Esophagus muscularis mucosa (tissue), 4 donors: ENCODE results near the gene GNA15. TPM values are rescaled to one million over a fixed set of nuclear protein-coding genes. Genes with fewer than 3 reads are reported as not detected.

Source experiments
- DNase-seq: peaks from one replicate; pipeline ENCODE4 v3.0.0-alpha.2; 2017; ENCODE audit errors: extremely low spot score
- H3K27ac ChIP-seq, 4 donors: fragments of 200-600 bp; sonication (generic); replicated peaks in 1 of 4; 1 replicate in 3 of 4; 2 replicates in 1 of 4; pipeline ENCODE4 v1.5.1; 2016 to 2019; ENCODE audit warnings: mild to moderate bottlenecking in 1 of 4
- H3K27me3 ChIP-seq, 4 donors: fragments of 200-600 bp; sonication (generic); one replicate each; pipeline versions ENCODE4 v1.5.1 to v1.6.0; 2016 to 2019
- H3K36me3 ChIP-seq, 4 donors: fragments of 200-600 bp; sonication (generic); one replicate each; pipeline ENCODE4 v1.5.1; 2016 to 2019
- H3K4me1 ChIP-seq, 4 donors: fragments of 200-600 bp; sonication (generic); one replicate each; pipeline ENCODE4 v1.5.1; 2016 to 2019
- H3K4me3 ChIP-seq, 4 donors: fragments of 200-600 bp; sonication (generic); 1 replicate in 2 of 4; 2 replicates in 2 of 4; pipeline ENCODE4 v1.5.1; 2016 to 2019; ENCODE audit warnings: mild to moderate bottlenecking in 4 of 4, moderate library complexity in 1 of 4
- H3K9me3 ChIP-seq, 4 donors: fragments of 200-600 bp; sonication (generic); 1 replicate in 3 of 4; 2 replicates in 1 of 4; pipeline ENCODE4 v1.5.1; 2016 to 2019
- CTCF ChIP-seq, 3 experiments: fragments of 200-600 bp in 2 of 3; fragments of 450-650 bp in 1 of 3; sonication (generic) in 2 of 3; IDR thresholded peaks; one replicate each; pipeline ENCODE4 v1.5.1; 2017 to 2019; ENCODE audit warnings: antibody characterized with exemption in 3 of 3, mild to moderate bottlenecking in 2 of 3, moderate library complexity in 1 of 3
- EP300 ChIP-seq: sonication (generic); formaldehyde crosslinking; IDR thresholded peaks from one replicate; pipeline ENCODE4 v1.6.1; 2017; ENCODE audit warnings: antibody characterized with exemption
- POLR2A ChIP-seq: fragments of 450-650 bp; IDR thresholded peaks from one replicate; pipeline ENCODE4 v1.6.1; 2017; ENCODE audit warnings: antibody characterized with exemption, moderate library complexity, mild to moderate bottlenecking, low read depth
- POLR2AphosphoS5 ChIP-seq, 2 donors: sonication (generic); formaldehyde crosslinking; IDR thresholded peaks; one replicate each; pipeline ENCODE4 v1.6.1; 2017; ENCODE audit warnings: antibody characterized with exemption in 2 of 2
- WGBS: methylation state at CpG from one replicate; pipeline ENCODE4 v1.1.5; 2018; 5-methylcytosine and 5-hydroxymethylcytosine counted together
- intact Hi-C: fragments of 100-400 bp; cut with DNase I; formaldehyde crosslinking; loops from one replicate; pipeline ENCODE4 v1.15.1; 2023
- total RNA-seq, 4 donors: library from RNA; depleted of rRNA; stranded (reverse); fragments of >200 nt; gene quantifications; one replicate each; pipeline versions ENCODE4 v1.1.0 to v1.2.1, GENCODE V29; 2016

GNA15 gene
- total RNA-seq, 4 donors from 2014 or later = 4.3 to 13.8 (median 5.3) TPM

GRCh38 chr19:3132971-3133792, 2.7 kb upstream of the GNA15 start:
- H3K27me3 ChIP-seq = peaks cover 0 to 12% (median 0%) of the 10 kb centered on the region in 4 donors
- intact Hi-C loops = no loop called here
- TF ChIP-seq POLR2A = no peak
- no peak for TF ChIP-seq CTCF (IDR thresholded peaks at IDR 0.05)
- TF ChIP-seq EP300 = no peak
- no peak for TF ChIP-seq POLR2AphosphoS5 (IDR thresholded peaks at IDR 0.05)
- peaks cover 0 to 4% (median 1%) of the 10 kb centered on the region in 4 donors for H3K4me1 ChIP-seq
- H3K27ac ChIP-seq = peak overlapping the region; percentile 9 to 50 (median 40)
- no peaks in the 10 kb centered on the region for H3K9me3 ChIP-seq
- DNase-seq = no peak
- WGBS = 58% methylated on average over 24 of the region's 24 CpGs
- H3K4me3 ChIP-seq = no peak overlapping the region
- no peaks in the 10 kb centered on the region for H3K36me3 ChIP-seq

DNA sequence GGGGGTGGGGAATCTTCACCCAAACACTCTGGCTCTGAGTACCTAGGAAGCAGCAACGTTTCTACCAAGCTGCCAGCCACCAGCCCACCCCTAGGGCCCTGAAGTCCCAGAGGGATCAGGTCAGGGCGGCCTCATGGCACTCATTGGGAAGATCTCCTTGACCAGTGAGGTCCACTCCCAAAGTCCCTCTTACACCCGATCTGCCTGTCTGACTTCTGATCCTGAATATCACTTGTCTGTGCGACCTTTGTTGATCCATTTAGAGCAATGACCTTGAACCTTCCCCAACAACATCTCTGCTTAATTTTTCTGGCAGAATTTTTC, 2.1 kb upstream of the GNA15 start:
- intact Hi-C loops = no loop called here
- 68% methylated on average over 4 of the region's 4 CpGs for WGBS
- TF ChIP-seq POLR2A (no peak), EP300 (no peak), POLR2AphosphoS5 (IDR thresholded peaks at IDR 0.05) (no peak), CTCF (IDR thresholded peaks at IDR 0.05) (no peak)
- no peak overlapping the region for H3K4me3 ChIP-seq
- no peaks in the 10 kb centered on the region for H3K36me3 ChIP-seq
- peaks cover 0 to 4% (median 1%) of the 10 kb centered on the region in 4 donors for H3K4me1 ChIP-seq
- H3K27ac ChIP-seq = peak overlapping the region in 3 of 4 donors; percentile 9 to 50 (median 43)
- DNase-seq = no peak
- H3K27me3 ChIP-seq = peaks cover 0 to 12% (median 0%) of the 10 kb centered on the region in 4 donors
- no peaks in the 10 kb centered on the region for H3K9me3 ChIP-seq

DNA sequence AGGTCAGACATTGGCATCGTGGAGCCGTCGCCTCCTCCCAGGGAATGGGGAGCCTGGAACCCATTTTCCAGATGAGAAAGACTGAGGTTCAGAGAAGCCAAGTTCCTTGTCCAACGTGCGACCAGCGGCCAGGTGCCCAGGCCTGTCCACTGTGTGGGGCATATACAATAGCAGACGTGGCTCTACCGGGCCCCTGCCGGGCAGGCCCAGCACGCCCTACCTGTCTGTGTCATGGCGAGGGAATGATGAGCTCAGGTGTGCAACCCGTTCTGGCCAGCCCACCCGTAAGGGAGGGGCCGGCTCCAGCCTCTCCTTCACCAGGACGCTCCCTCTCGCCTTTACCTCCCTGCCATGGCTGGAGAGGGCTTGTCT, 837 bp downstream of the GNA15 start:
- Histone ChIP-seq H3K27me3 (peaks cover 0 to 12% (median 0%) of the 10 kb centered on the region in 4 donors), H3K4me1 (peaks cover 7 to 13% (median 9%) of the 10 kb centered on the region in 4 donors), H3K36me3 (no peaks in the 10 kb centered on the region), H3K9me3 (peaks cover 0 to 7% (median 0%) of the 10 kb centered on the region in 4 donors), H3K4me3 (peak overlapping the region; percentile 22 to 55 (median 40)), H3K27ac (peak overlapping the region in 3 of 4 donors; percentile 54 to 66 (median 65))
- intact Hi-C loops = no loop called here
- DNase-seq = no peak
- WGBS = 77% methylated on average over 16 of the region's 16 CpGs
- no peak for TF ChIP-seq POLR2AphosphoS5 (IDR thresholded peaks at IDR 0.05)
- no peak for TF ChIP-seq CTCF (IDR thresholded peaks at IDR 0.05)
- TF ChIP-seq EP300 = no peak
- TF ChIP-seq POLR2A = no peak

- H3K9me3 ChIP-seq = peaks cover 0 to 7% (median 0%) of the 10 kb centered on the region in 4 donors
- 33% methylated on average over 7 of the region's 7 CpGs for WGBS
- H3K4me1 ChIP-seq = peaks cover 8 to 17% (median 13%) of the 10 kb centered on the region in 4 donors
- peaks cover 0 to 12% (median 0%) of the 10 kb centered on the region in 4 donors for H3K27me3 ChIP-seq
- TF ChIP-seq EP300 (no peak), POLR2AphosphoS5 (IDR thresholded peaks at IDR 0.05) (no peak), CTCF (IDR thresholded peaks at IDR 0.05) (no peak), POLR2A (no peak)
- no peak for DNase-seq
- H3K4me3 ChIP-seq = peak overlapping the region in 3 of 4 donors; percentile 22 to 55 (median 38)
- no peaks in the 10 kb centered on the region for H3K36me3 ChIP-seq
- peak overlapping the region in 1 of 4 donors; percentile 66 for H3K27ac ChIP-seq
- intact Hi-C loops = no loop called here
Observed at GRCh38 chr19:3137119-3137518, 1.3 kb downstream of the GNA15 start.
